HG02870 (cell line): ENCODE measurements around the gene DNER.
"Not testable (repeated sequence)": the region's sequence is repeated elsewhere in the genome, so short reads cannot be mapped to it uniquely, and the experiment has no call there.

ENCODE experiments used
- ATAC-seq: cut with Tn5 transposase; IDR thresholded peaks from one replicate; pipeline ENCODE4 v1.9.1; 2021; ENCODE audit warnings: mild to moderate bottlenecking, moderate library complexity; ENCODE audit not compliant: unreplicated experiment

The DNER gene

GRCh38 chr2:229506699-229507098 lies 207.7 kb downstream of the DNER start:
- ATAC-seq, result not testable (repeated sequence)

DNA sequence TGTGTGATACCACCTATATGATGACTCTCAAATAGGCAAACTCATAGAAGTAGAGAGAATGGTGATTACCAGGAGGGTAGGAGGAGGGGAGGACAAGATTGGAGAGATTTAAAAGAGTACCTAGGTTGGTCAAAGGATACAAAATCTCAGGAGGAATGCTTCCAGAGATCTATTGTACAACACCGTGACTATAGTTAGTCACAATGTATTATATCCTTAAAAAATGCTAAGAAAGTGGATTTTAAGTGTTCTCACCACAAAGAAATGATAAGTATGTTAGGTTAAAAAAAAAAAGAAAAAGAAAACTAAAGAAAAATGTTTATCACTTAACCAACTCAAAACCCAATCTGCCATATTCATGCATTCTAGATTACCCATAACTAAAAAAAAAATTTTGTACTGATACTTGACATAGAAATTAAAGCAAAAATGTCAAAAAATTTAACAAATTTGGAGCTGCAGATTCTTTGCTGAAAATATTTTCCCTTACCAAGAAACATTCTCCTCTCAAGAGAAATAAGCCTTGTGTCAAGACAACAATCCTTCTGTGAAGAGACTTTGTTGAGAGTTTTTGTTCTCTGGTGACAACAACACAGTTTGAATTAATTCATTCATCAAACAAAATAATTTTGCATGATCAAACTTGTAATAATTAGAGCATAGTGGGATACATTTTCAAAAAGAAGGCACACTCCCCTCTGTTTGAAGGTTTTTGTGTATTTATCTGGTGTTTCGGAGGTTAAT lies 213.1 kb downstream of the DNER start:
- no peak for ATAC-seq

GRCh38 chr2:229492034-229492433 lies 222.3 kb downstream of the DNER start:
- ATAC-seq, result no peak

GRCh38 chr2:229490167-229490566 lies 224.2 kb downstream of the DNER start:
- no peak for ATAC-seq

DNA sequence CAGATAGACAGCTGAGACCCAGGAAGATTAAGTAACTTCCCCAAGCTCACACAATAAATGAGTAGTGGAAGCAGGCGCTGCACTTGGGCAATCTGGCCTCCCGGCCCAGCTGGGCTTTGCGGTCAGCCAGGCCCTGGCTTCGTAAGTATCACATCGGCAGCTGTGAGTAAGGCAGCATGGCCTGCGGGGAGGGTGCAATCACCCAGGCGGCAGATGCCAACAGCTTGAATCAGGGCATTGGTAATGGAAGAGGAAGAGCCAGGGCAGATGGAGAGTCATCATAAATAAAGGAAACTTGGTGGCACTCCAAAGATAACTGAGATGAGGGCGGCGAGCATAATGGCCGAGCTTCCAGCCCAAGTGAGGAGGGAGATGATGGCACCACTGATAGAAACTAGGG lies 225.3 kb downstream of the DNER start:
- no peak for ATAC-seq

DNA sequence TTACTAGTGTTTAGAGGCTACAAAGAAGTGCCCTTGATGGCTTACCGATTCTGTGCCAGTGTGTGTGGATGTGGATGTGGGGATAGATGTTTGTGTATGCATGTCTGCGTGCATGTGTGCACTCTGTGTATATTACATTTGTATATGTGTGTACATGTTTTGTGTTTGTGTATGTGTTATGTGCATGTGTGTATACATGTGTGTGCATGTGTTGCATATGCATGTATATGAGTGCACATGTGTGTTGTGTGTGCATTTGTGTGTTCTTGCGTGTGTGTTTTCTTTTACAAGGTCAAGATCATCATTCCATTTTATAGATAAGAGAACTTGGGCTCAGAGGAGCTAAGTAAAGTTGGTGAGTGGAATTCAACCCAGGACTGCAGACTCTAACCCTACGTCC lies 226.1 kb downstream of the DNER start:
- no peak for ATAC-seq

DNA sequence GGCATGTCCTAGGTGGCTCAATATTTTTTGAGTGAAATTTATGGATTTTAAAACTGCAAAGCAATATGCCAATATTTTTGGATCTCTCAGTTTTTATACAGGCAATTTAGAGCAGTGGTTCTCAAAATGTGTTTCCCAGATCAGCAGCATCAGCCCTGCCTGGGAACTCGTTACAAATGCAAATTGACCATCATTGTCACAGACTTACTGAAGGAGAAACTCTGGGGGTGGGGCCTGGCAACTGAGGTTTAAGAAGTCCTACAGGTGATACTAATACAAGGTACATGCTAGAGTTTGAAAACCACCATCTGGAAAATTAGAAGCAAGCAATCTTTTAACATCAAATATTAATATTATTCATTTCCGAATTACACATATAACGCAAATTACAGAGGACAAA lies 227.7 kb downstream of the DNER start:
- no peak for ATAC-seq

- no peak for ATAC-seq
Measured at GRCh38 chr2:229485857-229486256, 228.5 kb downstream of the DNER start.

DNA sequence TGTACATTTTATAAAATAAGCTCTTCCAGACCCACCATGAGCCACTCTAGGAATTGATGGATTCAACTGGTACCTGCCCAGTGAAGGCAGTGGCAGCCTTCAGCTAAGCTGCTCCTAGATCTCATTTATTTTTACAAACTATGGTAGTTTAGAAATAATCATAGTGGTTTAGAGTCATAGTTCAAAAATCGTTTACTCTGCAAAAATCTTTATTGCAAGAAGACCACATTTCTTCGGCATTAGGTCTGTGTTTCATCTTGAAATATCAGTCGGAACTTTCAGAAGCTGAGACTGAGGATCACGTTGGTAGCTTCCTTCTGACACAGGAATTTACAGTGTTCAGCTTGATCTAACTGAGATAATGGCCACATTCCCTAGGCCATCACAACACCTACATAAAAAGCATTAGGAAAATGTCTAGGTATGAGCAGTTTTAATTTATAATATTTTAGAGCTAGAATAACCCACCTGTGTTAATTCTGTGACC lies 237.0 kb downstream of the DNER start:
- no peak for ATAC-seq

DNA sequence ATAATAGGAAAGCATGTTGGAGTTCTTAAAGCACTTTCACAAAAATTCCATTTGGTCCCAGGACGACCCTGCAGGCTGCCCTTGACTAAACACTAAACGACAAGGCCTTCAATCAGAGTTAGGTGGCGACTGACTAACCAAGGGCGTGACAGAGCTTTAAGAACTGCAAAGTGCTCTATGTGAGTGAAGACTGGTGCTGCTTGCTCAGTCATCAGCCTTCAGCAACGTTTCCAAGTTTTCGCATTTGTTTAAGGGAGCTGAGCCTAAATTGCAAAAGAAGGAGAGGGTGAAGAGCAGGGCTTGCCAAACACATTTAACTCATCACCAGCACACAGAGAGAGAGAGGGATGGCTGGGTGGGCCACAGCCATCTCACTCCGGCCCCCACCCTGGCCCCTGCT lies 238.6 kb downstream of the DNER start:
- no peak for ATAC-seq

- no peak for ATAC-seq
Measured at GRCh38 chr2:229474125-229474524, 240.2 kb downstream of the DNER start.

DNA sequence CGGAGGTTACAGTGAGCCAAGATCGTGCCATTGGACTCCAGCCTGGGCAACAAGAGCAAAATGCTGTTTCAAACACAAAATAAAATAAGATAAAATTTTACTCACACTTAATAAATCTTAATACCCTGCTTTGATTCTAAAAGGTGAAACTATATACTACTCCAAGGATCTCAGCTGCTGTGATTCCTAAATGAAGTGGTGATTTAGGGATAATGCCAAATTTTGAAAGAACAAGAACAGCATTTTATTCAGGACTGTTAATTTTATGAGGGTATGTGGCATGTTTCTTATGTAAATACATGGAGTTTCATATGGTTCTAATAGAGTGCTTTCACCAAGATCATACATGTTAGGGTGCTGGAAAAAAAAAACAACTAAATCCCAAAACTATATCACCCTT lies 243.6 kb downstream of the DNER start:
- no peak for ATAC-seq

DNA sequence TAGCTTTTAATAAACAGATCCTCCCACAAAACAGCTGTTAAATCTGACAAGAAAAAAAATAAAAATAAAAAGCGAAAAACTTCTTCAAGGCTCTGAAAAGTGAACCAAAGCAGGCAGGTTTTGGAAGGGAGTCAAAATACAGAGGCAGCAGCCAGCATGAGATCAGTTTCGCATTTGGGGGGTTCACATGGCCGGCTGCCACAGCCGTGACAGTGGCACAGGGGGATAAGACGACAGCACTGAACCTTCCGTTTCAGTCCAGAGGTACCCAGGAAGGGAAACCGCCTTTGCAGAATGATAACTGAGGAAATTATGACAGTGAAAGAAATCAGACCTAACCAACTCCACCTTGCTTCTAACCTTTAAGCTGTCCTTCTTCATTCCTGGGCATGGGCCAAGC lies 246.6 kb downstream of the DNER start:
- no peak for ATAC-seq

- no peak for ATAC-seq
Measured at GRCh38 chr2:229463841-229464346, 250.5 kb downstream of the DNER start.

DNA sequence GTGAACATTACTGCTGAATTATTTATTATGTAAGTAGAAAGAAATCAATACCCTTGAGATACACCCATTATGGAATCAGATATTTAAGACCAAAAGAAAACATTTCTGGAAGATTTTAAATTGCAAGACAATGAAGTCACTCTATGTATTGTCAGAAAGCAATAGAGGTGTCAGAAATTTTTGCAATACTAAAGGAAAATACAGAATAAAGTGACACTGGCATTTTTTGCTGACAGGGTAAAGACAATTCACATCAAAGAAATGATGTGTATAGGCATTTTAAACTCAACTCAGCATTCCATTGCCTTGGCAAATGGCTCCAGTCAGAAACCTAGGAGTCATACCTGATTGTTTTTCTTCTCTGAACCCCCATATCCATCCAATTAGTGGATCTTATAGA lies 252.2 kb downstream of the DNER start:
- no peak for ATAC-seq

DNA sequence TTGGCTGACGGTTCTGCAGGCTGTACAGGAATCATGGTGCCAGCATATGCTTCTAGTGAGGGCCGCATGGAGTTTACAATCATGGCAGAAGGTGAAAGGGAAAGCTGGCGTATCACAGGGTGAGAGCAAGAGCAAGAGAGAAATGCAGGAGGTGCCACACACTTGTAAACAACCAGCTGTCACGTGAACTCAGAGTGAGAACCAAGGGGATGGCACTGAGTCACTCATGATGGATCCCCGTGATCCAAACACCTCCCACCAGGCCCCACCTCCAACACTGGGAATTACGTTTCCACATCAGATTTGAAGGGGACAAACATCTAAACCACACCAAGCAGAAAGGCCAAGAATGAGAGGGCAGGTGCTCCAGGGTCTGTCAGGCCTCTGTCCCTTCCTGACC lies 258.3 kb downstream of the DNER start:
- ATAC-seq, result no peak

DNA sequence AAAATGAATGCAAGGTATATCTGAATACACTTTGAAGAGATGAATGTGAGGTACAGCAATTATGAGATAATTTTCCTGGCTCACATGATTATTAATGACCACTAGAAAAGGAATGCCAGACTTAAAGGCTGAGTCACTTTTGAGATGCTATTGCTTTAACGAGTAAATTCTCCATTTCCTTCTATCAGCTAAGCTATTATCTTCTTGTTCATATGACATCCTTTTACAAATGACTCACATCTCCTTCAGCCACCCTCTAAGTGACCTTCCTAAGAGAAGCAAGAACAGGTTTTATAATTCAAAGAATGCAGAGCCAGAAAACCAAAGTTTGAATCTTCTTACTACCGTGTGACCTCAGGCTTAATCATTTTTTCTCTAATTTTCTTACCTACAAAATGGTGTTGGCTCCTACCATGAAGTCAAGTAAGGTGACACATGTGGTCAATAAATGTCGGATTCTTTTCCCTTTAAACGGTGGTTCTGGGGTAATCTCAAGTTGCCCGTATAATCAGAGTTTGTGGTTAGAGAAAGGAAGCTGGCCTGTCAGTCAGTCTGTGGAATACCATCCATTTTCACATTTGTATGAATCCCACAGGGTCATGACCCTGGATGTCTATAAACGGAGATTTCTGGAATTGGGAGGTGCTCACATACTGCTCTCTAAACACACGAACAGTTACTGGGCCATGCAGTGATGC lies 259.3 kb downstream of the DNER start:
- no peak for ATAC-seq

GRCh38 chr2:229453230-229453629 lies 261.1 kb downstream of the DNER start:
- ATAC-seq, result no peak

GRCh38 chr2:229451852-229452251 lies 262.5 kb downstream of the DNER start:
- no peak for ATAC-seq

DNA sequence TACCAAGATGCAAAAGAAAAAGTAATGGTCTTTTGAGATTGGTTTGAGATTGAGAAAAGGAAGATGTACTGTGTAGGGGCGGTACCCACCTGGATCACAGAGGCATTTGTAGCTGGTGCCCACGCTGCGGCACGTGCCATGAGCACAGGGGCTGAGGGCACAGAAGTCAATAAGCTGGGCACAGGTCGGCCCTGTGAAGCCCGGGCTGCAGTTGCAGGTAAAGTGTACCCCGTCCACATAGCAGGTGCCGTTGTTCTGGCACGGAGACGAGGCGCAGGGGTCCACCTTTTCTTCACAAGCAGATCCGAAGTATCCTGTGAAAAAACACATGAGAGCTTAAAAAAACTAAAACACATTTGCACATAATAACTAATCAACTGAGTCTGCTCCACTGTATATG lies 267.1 kb downstream of the DNER start:
- no peak for ATAC-seq

GRCh38 chr2:229446350-229446749 lies 268.0 kb downstream of the DNER start:
- ATAC-seq, result no peak

- ATAC-seq, result no peak
Measured at GRCh38 chr2:229445501-229446211, 268.7 kb downstream of the DNER start.
